ENCODE measurements around the gene USB1. TPM values are rescaled to one million over a fixed set of nuclear protein-coding genes. Genes with fewer than 3 reads are reported as not detected.

Gene USB1
- total and polyA plus RNA-seq, 3 donors from 2014 or later = 39.7 to 63.7 (median 62.4) TPM

DNA sequence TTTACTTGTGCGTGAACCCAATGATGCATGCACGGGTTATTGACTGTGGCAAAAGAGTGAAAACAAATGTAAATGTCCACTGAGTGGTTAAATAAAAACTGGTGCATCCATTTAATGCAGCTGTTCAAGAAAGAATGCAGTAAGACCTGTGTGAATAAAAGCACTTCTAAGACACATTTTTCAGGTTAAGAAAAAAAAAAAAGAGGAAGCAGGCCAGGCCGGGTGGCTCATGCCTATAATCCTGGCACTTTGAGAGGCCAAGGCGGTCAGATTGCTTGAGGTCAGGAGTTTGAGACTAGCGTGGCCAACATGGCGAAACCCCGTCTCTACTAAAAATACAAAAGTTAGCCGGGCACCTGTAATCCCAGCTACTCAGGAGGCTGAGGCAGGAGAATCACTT, 42.1 kb upstream of the USB1 start:
- peaks cover 7% of the 10 kb centered on the region for H3K4me1 ChIP-seq
- no peaks in the 10 kb centered on the region for H3K36me3 ChIP-seq (ENCODE audit: low read depth, missing control alignments)
- no peaks in the 10 kb centered on the region for H3K27me3 ChIP-seq
- TF ChIP-seq CTCF (IDR thresholded peaks at IDR 0.05) (no peak), POLR2A (IDR thresholded peaks at IDR 0.05) (no peak)
- 87 to 88% methylated on average over 8 of the region's 8 CpGs for WGBS, 2 donors
- DNase-seq = no peak
- H3K27ac ChIP-seq = no peak overlapping the region
- intact Hi-C loops (cut with DNase I; ENCODE audit: low total_unique reads) = no loop called here
- H3K9me3 ChIP-seq = no peaks in the 10 kb centered on the region
- no peak overlapping the region for H3K4me3 ChIP-seq

DNA sequence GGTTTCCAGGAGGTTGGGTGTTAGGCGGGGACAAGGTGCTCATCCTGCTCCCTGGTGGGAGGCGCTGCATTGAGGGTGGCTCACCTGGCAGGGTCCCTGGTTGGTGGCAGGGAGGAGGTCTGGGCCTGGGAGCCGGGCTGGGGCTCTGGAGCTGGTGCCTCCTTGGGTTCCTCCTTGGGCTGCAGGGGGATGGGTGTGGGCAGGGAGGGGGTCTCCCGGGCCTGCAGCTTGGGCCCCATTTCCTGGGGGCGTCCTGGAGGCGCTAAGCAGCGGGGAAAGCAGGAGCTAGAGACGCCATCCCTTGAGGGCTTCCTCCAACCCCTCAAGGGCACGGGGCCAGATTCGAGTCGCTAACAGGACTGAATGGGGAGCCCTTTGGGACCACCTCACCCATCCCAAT, 41.4 kb upstream of the USB1 start:
- no peak for TF ChIP-seq CTCF (IDR thresholded peaks at IDR 0.05)
- TF ChIP-seq POLR2A (IDR thresholded peaks at IDR 0.05) = no peak
- H3K27ac ChIP-seq = no peak overlapping the region
- WGBS, 2 donors = 88 to 93% methylated on average over 10 to 11 of the region's 11 CpGs
- H3K4me1 ChIP-seq = peaks cover 7% of the 10 kb centered on the region
- DNase-seq = no peak
- no peaks in the 10 kb centered on the region for H3K36me3 ChIP-seq (ENCODE audit: low read depth, missing control alignments)
- H3K4me3 ChIP-seq = no peak overlapping the region
- no peaks in the 10 kb centered on the region for H3K9me3 ChIP-seq
- no peaks in the 10 kb centered on the region for H3K27me3 ChIP-seq
- intact Hi-C loops (cut with DNase I; ENCODE audit: low total_unique reads) = no loop called here

- Histone ChIP-seq H3K4me3 (no peak overlapping the region), H3K27ac (no peak overlapping the region), H3K9me3 (no peaks in the 10 kb centered on the region), H3K4me1 (peaks cover 7% of the 10 kb centered on the region), H3K36me3 (ENCODE audit: low read depth, missing control alignments) (no peaks in the 10 kb centered on the region), H3K27me3 (no peaks in the 10 kb centered on the region)
- TF ChIP-seq CTCF (IDR thresholded peaks at IDR 0.05) = no peak
- TF ChIP-seq POLR2A (IDR thresholded peaks at IDR 0.05) = no peak
- no peak for DNase-seq
- intact Hi-C loops (cut with DNase I; ENCODE audit: low total_unique reads) = no loop called here
- 87% methylated on average over 10 of the region's 10 CpGs; no CpG with 5 or more reads in 1 of the 2 donors for WGBS, 2 donors
Observed at GRCh38 chr16:57960310-57960709, 40.9 kb upstream of the USB1 start.

DNA sequence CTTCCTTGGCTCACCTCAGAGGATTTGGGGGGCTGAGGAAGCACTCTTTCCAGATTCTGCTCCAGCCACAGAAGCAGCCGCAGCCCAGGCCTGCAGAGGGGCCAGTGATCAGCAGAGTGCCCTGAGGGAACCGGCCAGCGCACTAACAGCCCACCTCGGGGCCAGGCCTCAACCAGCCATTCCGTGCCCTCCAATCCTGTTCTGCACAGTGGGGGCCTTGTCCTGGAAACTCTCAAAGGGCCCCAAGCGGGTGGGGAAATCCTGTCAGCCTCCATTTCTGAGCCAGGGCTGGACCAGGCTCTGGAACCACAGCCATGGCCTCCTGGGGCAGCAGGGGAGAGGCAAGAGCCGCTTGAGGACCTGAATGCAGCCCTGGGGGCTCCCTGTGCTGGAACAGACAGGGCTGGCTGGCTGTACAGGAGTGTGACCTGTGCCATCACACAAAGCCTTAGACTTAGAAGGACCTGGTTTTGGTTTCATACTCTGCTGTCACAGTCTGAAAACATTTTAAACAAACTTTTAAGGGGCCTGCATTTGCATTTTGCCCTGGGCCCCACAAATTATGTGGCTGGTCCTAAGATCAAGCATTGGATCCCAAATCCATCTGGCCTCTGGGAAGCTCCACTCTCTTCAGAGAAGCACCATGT, 40.3 kb upstream of the USB1 start:
- Histone ChIP-seq H3K27ac (no peak overlapping the region), H3K27me3 (no peaks in the 10 kb centered on the region), H3K4me3 (no peak overlapping the region), H3K4me1 (peaks cover 1% of the 10 kb centered on the region), H3K36me3 (ENCODE audit: low read depth, missing control alignments) (no peaks in the 10 kb centered on the region), H3K9me3 (no peaks in the 10 kb centered on the region)
- WGBS, 2 donors = 90 to 93% methylated on average over 2 to 7 of the region's 7 CpGs
- no peak for DNase-seq
- TF ChIP-seq CTCF (IDR thresholded peaks at IDR 0.05) (no peak), POLR2A (IDR thresholded peaks at IDR 0.05) (no peak)
- intact Hi-C loops (cut with DNase I; ENCODE audit: low total_unique reads) = no loop called here

GRCh38 chr16:57961538-57961937, 39.7 kb upstream of the USB1 start:
- no peaks in the 10 kb centered on the region for H3K4me1 ChIP-seq
- no peak overlapping the region for H3K27ac ChIP-seq
- WGBS, 2 donors = 66 to 79% methylated on average over 2 of the region's 2 CpGs
- no peaks in the 10 kb centered on the region for H3K27me3 ChIP-seq
- TF ChIP-seq POLR2A (IDR thresholded peaks at IDR 0.05) (no peak), CTCF (IDR thresholded peaks at IDR 0.05) (no peak)
- H3K36me3 ChIP-seq (ENCODE audit: low read depth, missing control alignments) = no peaks in the 10 kb centered on the region
- H3K4me3 ChIP-seq = no peak overlapping the region
- H3K9me3 ChIP-seq = no peaks in the 10 kb centered on the region
- DNase-seq = no peak
- intact Hi-C loops (cut with DNase I; ENCODE audit: low total_unique reads) = no loop called here
